Erythroblast (primary cell): ENCODE measurements around the gene RBM10.

ENCODE experiments used
- DNase-seq, 2 experiments: peaks; one replicate each; lab custom pipeline; 2025; lab: John Stamatoyannopoulos, UW
- GATA1 ChIP-seq: IDR thresholded peaks from 2 replicates; pipeline ENCODE4 v1.6.1; 2011; ENCODE audit warnings: low read depth, mild to moderate bottlenecking, control low read depth, low read length, moderate library complexity
- POLR2A ChIP-seq: IDR thresholded peaks from 2 replicates; pipeline ENCODE4 v1.6.1; 2011; ENCODE audit warnings: mild to moderate bottlenecking, low read length

The RBM10 gene

DNA sequence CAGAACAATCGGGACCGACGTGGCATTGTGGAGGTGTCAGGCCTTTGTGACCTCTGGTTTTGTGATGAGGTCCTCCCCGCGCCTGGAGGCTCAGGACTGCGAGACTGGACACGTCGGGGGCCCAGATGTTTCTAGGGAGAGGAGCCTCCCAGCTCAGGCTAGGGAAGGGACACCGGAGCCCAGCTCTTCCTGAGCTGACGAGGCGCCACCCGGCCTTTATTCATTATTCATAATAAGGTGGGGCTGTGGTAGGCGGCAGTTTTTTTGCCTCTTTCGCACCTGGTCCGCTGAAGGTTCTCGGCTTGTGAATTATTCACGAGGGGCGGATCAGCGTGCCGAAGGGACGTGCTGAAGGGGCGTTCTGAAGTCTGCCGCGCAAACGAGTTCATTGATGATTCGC is 46.3 kb downstream of the RBM10 start:
- no peak for TF ChIP-seq GATA1
- TF ChIP-seq POLR2A: no peak
- DNase-seq: peak; percentile 36 to 42

DNA sequence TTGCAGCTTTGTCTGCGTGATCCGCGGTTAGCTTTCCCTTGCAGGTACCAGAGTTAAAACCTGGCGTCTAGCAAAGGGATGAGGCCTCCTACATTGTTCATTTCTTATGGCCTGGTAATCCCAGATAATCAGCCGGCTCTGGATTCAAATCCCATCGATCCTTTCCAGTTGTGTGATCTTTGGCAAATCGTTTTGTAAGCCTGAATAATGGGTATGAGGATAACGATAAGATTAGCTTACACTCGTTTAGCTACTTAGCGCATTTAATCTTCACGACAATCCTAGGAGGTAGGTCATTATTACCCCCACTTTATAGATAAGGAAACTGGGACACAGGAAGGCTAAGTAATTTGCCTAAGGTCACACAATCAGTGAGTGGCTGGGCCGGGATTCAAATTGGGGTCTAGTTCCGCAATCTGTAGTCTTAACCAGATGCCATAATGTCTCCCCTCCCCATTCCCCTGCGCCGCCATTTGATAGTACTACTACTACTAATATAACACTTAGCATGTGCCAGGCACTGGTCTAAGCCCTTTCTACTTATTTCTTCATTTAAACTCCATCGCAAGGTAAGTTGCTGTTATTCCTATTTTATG is 46.9 kb downstream of the RBM10 start:
- no peak for TF ChIP-seq GATA1
- TF ChIP-seq POLR2A: no peak
- DNase-seq: no peak

DNA sequence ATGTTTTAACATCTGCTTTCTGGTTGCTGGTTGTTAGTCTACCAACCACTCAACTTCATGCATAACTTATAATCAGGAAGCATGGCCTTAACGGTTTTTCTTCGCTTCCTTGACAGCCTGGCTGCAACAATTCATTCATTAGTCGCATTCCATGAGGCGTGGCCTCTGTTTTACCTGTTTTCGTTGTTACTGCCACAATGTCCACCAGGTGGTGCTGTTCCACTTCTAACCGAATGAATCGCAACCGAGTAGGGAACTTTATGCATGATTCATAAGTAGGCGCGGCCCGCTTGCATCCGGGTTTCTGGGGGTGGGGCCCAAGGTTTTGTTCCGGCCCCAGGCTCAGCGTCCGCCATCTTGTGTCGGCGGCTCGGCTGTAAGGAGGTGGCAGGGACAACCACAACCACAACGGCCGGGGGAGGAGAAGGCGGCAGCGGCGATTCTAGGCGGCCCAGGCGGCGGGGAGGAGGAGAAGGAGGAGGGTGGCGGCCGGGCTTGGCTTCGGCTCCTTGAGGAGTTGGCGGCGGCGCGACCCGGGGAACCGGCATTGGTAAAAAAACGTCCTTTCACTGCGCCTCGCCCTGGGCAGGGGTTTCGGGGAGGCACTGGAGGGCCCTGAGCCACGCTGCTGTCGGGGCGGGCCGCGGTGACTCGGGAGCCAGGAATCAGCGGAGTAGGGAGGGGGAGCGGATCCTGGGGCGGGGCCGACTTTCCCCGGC is 48.6 kb downstream of the RBM10 start, which contains the start of gene UBA1:
TSS of gene UBA1 (plus strand) at position 355 of the 719 bp plus-strand sequence. CDS start 4,974 bp downstream, outside the sequence.
- no peak for TF ChIP-seq GATA1
- peak; percentile 71 for TF ChIP-seq POLR2A
- peak; percentile 93 to 95 for DNase-seq

DNA sequence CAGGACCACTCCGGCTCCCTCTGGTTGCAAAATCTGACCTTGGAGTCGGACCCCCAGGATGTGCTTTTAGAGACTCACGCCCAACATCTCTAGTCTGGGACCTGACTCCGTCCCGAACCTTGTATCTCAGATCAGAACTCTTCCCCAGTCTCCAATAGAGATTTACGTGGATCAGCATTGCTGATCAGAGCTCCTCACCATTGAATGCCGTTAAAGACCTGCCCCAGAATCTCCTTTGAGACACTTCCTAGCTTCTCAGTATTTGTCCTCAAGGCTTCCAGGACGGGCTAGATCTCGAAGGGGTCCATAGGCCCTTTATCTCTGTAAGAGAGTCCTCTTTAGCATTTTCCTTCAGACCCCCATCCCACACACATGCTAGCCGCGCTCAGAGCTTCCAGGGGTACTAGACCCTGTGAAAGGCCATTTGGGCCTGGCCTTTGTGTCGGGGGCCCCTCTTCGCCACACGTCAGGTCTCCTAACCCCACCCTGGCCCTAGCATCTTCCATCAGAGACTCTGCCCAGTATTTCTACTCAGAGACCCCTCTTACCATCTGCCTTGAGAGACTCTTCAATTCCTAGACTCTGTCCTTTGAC is 49.3 kb downstream of the RBM10 start:
- peak in 1 of 2 experiments; percentile 31 for DNase-seq
- TF ChIP-seq GATA1: no peak
- TF ChIP-seq POLR2A: no peak

DNA sequence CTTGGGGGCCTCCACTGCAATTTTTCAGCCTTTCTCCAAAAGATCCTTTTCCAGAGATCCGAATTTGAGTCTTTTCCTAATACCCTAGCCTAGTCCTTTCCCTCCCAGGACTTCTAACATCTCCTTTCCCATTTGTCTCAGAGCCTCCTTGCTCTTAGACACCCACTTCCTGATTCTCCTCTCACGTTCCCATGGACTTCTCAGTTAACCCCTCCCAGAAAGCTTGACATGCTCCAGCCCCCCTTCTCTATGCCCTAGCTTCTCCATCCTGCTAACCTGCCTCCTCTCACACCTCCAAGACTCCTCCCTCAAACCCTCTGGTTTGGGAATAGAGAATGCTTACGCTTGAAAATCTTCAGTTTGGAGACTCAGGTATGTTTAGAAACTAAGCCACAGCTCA is 51.1 kb downstream of the RBM10 start:
- no peak for DNase-seq
- TF ChIP-seq POLR2A (no peak), GATA1 (no peak)

DNA sequence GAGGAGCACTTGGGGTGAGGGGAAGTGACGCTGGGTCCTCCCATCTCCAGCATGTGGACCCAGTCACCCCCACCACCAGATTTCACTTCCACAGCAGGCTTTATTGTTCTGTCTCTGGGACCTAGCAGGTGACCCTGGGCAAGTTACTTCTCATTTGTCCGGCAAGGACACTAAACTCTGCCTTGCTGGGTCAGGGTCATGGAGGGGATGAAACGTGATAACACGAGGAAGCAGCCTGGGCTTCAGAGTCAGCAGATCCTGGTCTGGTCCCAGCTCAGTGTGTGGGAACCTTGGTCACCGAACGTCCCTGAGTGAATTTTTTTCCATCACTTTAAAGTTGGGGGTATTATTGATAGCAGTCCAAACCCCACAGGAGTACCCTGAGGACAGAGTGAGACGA is 52.5 kb downstream of the RBM10 start:
- DNase-seq: no peak
- TF ChIP-seq GATA1: no peak
- TF ChIP-seq POLR2A: no peak

DNA sequence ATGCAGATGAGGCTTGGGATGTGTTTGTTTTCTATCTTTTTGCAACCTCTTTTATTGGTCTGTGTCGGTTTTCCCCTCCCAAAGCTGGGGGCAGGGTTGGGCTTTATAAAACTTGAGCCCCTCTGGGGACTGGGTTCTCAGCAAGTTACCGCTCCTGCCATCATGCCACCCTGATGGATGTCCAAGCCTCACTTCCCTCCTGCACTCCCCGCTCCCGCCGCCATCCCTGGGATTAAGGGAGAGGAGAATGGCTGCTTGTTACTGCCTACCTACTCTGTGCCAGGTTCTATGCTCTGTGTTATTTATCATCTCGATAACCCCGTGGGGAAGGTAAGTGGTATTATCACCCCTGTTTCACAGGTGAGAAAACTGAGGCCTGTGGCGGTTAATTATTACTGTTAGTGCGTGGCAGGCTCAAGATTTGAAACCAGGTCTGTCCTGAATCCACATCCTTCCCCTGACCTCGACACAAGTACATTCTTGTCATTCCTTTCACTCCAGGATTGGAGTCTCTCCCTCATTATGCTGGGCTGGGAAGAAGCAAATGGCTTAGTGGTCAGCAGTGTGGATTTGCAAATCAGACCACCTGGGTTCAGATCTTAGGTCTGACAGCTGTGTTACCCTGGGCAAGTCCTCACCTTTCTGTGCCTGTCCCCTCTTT is 53.1 kb downstream of the RBM10 start:
- no peak for DNase-seq
- TF ChIP-seq POLR2A (no peak), GATA1 (no peak)

DNA sequence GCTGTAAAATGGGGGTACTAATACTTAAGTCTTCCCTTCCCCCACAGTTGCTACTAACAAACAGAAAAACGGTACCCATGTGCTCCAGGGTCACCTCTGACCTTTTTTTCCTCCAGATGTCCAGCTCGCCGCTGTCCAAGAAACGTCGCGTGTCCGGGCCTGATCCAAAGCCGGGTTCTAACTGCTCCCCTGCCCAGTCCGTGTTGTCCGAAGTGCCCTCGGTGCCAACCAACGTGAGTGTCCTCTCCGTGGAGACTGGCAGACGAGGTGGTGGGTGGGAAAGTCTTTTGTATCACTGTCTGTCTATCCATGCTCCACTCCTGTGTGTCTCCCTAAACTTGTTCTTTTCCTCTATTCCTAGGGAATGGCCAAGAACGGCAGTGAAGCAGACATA is 53.7 kb downstream of the RBM10 start:
- DNase-seq: no peak

DNA sequence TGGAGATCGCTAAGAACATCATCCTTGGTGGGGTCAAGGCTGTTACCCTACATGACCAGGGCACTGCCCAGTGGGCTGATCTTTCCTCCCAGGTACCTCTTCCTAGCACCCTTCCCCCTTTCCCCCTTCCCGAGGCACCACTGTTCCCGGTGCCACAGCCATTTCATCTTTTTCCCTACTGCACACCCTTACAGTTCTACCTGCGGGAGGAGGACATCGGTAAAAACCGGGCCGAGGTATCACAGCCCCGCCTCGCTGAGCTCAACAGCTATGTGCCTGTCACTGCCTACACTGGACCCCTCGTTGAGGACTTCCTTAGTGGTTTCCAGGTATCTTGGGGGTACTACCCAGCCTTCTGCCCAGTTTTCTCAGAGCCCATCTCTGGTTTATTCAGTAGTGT is 54.3 kb downstream of the RBM10 start:
- TF ChIP-seq GATA1 (no peak), POLR2A (no peak)
- no peak for DNase-seq

More for the DNA sequence above, 53.7 kb downstream of the RBM10 start:
- no peak for TF ChIP-seq POLR2A
- no peak for TF ChIP-seq GATA1

DNA sequence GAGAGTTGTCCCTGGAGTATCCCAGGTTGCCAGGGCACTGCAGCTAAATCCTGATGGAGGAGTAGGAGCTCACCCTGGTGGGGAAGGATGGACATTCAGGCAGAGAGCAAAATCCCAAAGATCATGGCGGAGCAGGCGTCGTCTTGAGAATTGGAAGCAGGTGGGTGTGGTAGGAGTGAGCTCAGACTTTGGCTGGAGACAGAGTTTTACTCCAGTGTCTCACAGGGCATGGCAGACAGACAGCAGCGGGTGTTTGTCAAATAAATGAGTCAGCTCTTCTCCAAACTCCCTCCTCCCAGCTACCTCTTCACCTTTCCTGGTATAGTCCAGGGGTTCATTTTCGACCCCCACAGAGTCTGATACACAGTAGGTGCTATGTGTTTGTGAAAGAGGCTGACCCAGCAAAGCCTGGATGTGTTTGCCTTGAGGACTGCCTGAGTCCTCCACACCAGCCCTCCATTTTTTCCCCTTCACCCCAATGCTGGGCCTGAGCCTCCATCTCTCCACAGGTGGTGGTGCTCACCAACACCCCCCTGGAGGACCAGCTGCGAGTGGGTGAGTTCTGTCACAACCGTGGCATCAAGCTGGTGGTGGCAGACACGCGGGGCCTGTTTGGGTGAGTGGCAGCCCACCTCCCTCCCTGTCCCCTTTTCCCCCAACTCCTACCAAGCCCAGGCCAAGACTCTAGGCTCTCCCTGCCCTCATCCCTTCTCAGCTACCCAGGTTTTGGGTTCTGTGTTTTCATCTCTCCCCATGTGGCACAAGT is 55.5 kb downstream of the RBM10 start:
- DNase-seq: peak in 1 of 2 experiments; percentile 36

DNA sequence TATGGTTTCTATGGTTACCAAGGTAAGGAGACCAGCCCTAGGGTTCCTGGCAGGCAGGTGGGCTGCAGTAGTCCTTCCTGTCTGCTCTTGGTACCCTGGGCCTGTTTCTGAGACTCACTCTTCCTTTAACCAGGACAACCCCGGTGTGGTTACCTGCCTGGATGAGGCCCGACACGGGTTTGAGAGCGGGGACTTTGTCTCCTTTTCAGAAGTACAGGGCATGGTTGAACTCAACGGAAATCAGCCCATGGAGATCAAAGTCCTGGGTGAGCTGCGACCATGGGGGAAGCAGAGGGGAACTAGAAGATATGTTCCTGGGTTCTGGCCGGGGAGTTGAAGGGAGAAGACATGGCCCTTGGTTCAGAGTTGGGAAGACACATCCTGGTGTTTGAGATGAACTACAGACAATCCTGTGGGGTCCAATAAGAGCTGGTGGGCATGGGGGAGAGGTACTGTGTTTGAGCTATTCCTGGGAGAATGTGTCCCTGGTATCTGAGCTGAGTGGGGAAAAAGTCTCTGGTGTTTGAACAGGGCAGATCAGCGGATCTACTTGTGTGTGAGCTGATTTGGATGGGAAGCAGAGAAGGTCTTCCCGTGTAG is 56.4 kb downstream of the RBM10 start:
- DNase-seq: no peak
- no peak for TF ChIP-seq POLR2A
- no peak for TF ChIP-seq GATA1

More for the DNA sequence above, 55.5 kb downstream of the RBM10 start:
- TF ChIP-seq POLR2A: no peak
- TF ChIP-seq GATA1: no peak

DNA sequence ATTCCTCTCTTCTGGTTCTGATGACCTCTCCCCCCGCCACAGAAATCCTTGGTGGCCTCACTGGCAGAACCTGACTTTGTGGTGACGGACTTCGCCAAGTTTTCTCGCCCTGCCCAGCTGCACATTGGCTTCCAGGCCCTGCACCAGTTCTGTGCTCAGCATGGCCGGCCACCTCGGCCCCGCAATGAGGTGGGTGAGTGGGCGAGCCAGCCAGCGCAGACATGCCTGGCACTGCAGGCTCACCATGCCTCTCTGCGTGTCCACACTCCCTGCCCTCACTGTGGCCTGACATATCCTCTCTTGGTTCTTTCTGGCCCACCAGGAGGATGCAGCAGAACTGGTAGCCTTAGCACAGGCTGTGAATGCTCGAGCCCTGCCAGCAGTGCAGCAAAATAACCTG is 57.3 kb downstream of the RBM10 start:
- TF ChIP-seq POLR2A (no peak), GATA1 (no peak)
- no peak for DNase-seq

DNA sequence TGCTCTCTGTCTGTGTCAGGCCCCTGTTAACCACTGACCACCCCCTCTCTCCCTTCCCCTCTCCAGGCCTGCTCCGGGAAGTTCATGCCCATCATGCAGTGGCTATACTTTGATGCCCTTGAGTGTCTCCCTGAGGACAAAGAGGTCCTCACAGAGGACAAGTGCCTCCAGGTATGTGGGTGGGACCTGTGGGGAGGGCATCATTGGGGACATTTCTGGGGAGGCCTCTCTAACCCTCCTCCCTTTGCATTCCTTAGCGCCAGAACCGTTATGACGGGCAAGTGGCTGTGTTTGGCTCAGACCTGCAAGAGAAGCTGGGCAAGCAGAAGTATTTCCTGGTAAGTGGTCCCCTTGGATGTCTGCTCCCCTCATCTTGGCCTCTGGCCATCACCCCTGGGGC is 57.9 kb downstream of the RBM10 start:
- TF ChIP-seq POLR2A (no peak), GATA1 (no peak)
- DNase-seq: no peak
